K562 (cell line): ENCODE data around the gene LCN12.

Experiments
- CTCF ChIP-seq, 3 experiments: IDR thresholded peaks in 2 of 3; conservative IDR thresholded peaks in 1 of 3; 2 replicates each; pipeline ENCODE4 v1.5.1; 2011 to 2012; ENCODE audit warnings: low read length in 3 of 3, mild to moderate bottlenecking in 3 of 3, control low read depth in 2 of 3, improper control_type of control experiment in 1 of 3, inconsistent platforms in 1 of 3, low read depth in 1 of 3, mixed read lengths in 1 of 3, moderate library complexity in 1 of 3; ENCODE audit not compliant: insufficient read depth in 2 of 3
- FOXA1 ChIP-seq: fragments of 450-650 bp; IDR thresholded peaks from 2 replicates; pipeline ENCODE4 v1.6.1; 2016; ENCODE audit warnings: mild to moderate bottlenecking, borderline replicate concordance
- HCFC1 ChIP-seq: IDR thresholded peaks from 2 replicates; pipeline ENCODE4 v1.6.1; 2012; ENCODE audit warnings: low read depth, low read length, improper control_type of control experiment
- MNT ChIP-seq, 2 experiments: fragments of 450-650 bp; conservative IDR thresholded peaks; 2 replicates each; pipeline ENCODE4 v1.6.1; 2017; ENCODE audit warnings: mild to moderate bottlenecking in 2 of 2, moderate library complexity in 2 of 2
- USF1 ChIP-seq: sonication (generic); formaldehyde crosslinking; IDR thresholded peaks from 2 replicates; pipeline ENCODE4 v1.9.0; 2022; ENCODE audit warnings: mild to moderate bottlenecking, missing genetic modification reagents
- ZNF263 ChIP-seq: sonication (generic); formaldehyde crosslinking; IDR thresholded peaks from 2 replicates; pipeline ENCODE4 v1.8.0; 2022; ENCODE audit warnings: mild to moderate bottlenecking, missing genetic modification reagents, borderline replicate concordance
- ZNF561 ChIP-seq: fragments of 450-650 bp; formaldehyde crosslinking; conservative IDR thresholded peaks from 2 replicates; pipeline ENCODE4 v1.4.0; 2020; ENCODE audit warnings: mild to moderate bottlenecking, moderate library complexity

GRCh38 chr9:136991993-136992818 lies 40.1 kb downstream of the LCN12 start, which contains the start of gene PAXX:
- no peak for TF ChIP-seq HCFC1
- TF ChIP-seq CTCF (IDR thresholded peaks at IDR 0.05 in 2 of 3, conservative IDR thresholded peaks at IDR 0.05 in 1 of 3; ENCODE audit: insufficient read depth in 2 of 3, low read depth in 1 of 3, low read length in 3 of 3), result no peak
- peak; percentile 62 for TF ChIP-seq USF1 (CRISPR knock-in tag)
- TF ChIP-seq ZNF561 (CRISPR knock-in tag), result 0 out of 2 replicates have a peak, but pooled peaks have one; percentile 40
- TF ChIP-seq ZNF263, result no peak
- TF ChIP-seq FOXA1, result no peak
- peak; percentile 91 to 96 for TF ChIP-seq MNT (conservative IDR thresholded peaks at IDR 0.05)
